AG09319 (cell line): Measurements from ENCODE around the gene GTF3C2.

ENCODE experiments used
- DNase-seq: peaks from one replicate; pipeline ENCODE4 v3.0.0-alpha.2; 2010; ENCODE audit warnings: low read depth; ENCODE audit errors: extremely low read depth
- CTCF ChIP-seq: IDR thresholded peaks from 2 replicates; pipeline ENCODE4 v1.5.1; 2011; ENCODE audit warnings: low read depth, mild to moderate bottlenecking, inconsistent platforms, low read length, moderate library complexity

Gene GTF3C2

GRCh38 chr2:27285481-27285880, 71.1 kb downstream of the GTF3C2 start:
- no peak for DNase-seq
- no peak for TF ChIP-seq CTCF

GRCh38 chr2:27284996-27285395, 71.6 kb downstream of the GTF3C2 start:
- TF ChIP-seq CTCF = no peak
- no peak for DNase-seq

GRCh38 chr2:27282892-27283291, 73.7 kb downstream of the GTF3C2 start:
- no peak for DNase-seq
- TF ChIP-seq CTCF = no peak

GRCh38 chr2:27281855-27282559, 74.6 kb downstream of the GTF3C2 start, which contains the start of gene TRIM54:
TSS of gene TRIM54 (plus strand) at chr2:27282429. CDS start at chr2:27282732, 303 bp downstream.
- no peak for TF ChIP-seq CTCF
- DNase-seq = no peak

- no peak for DNase-seq
- no peak for TF ChIP-seq CTCF
Measured at GRCh38 chr2:27281442-27281841, 75.1 kb downstream of the GTF3C2 start.

- TF ChIP-seq CTCF = no peak
- no peak for DNase-seq
Measured at GRCh38 chr2:27280826-27281225, 75.7 kb downstream of the GTF3C2 start.

- no peak for DNase-seq
- TF ChIP-seq CTCF = no peak
Measured at GRCh38 chr2:27278010-27278409, 78.6 kb downstream of the GTF3C2 start.
